ENCODE results near the gene MGMT.

DNA sequence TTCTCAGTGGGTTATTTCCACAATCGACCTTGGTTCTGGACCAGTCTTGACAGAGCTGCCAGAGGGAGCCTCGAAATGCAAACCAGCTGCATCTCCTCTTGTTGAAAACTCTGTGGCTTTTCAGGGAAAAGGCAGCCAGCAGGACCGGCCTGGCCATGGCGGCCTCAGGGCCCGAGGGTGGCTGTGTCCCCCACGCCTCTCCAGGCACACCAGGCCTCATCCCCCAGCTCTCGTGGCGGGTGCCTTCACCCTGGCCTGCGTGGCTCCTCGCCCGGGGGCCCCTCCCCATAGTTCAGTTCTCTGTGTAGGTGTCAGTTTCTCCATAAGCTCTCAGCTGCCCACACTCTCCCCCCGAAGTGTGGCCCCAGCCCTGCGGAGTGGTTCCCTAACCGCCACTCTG is 63.5 kb downstream of the MGMT start:
- TF ChIP-seq, protein P1, sequence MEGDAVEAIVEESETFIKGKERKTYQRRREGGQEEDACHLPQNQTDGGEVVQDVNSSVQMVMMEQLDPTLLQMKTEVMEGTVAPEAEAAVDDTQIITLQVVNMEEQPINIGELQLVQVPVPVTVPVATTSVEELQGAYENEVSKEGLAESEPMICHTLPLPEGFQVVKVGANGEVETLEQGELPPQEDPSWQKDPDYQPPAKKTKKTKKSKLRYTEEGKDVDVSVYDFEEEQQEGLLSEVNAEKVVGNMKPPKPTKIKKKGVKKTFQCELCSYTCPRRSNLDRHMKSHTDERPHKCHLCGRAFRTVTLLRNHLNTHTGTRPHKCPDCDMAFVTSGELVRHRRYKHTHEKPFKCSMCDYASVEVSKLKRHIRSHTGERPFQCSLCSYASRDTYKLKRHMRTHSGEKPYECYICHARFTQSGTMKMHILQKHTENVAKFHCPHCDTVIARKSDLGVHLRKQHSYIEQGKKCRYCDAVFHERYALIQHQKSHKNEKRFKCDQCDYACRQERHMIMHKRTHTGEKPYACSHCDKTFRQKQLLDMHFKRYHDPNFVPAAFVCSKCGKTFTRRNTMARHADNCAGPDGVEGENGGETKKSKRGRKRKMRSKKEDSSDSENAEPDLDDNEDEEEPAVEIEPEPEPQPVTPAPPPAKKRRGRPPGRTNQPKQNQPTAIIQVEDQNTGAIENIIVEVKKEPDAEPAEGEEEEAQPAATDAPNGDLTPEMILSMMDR (IDR thresholded peaks at IDR 0.05; ENCODE audit: extremely low read depth in 1 of 2, insufficient read depth in 1 of 2, low read depth in 1 of 2, low read length in 2 of 2) = no peak
- no peak for TF ChIP-seq POLR2A (IDR thresholded peaks at IDR 0.05; ENCODE audit: low read depth, low read length)
- TF ChIP-seq EZH2 (IDR thresholded peaks at IDR 0.05; ENCODE audit: borderline replicate concordance, low read depth, low read length, severe bottlenecking) = no peak
- no peak for TF ChIP-seq POLR2AphosphoS5 (IDR thresholded peaks at IDR 0.05; ENCODE audit: insufficient read depth, low read depth, low read length)
